GM18873 (cell line): Measurements from ENCODE around the gene DGUOK.
A peak's percentile ranks its signal among the peaks of the same experiment; 100 is the strongest.

Experiments used
- ATAC-seq: cut with Tn5 transposase; IDR thresholded peaks from one replicate; pipeline ENCODE4 v1.9.1; 2021; ENCODE audit warnings: mild to moderate bottlenecking, moderate library complexity, moderate number of reproducible peaks; ENCODE audit not compliant: unreplicated experiment, low FRiP score

The DGUOK gene

DNA sequence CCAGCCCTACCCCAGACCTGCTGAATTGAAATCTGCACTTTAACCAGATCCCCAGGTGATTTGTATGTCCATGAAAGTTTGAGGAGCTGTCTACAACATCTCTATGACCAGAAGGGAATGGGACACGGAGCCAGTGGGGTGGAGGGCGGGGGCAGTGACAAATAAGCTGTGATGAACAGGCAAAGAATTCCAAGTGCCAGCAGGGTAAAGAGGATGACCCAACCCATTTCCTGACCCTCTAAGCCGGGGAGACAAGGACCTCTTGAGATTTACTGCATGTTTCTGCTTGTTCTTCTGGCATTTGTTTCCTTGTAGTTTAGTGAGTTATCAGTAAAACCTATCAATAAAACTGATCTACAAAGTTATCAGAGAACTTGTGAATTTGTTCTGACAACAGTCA, 66.7 kb downstream of the DGUOK start:
- no peak for ATAC-seq

- ATAC-seq = no peak
Observed at GRCh38 chr2:73993778-73994177, 67.1 kb downstream of the DGUOK start.

DNA sequence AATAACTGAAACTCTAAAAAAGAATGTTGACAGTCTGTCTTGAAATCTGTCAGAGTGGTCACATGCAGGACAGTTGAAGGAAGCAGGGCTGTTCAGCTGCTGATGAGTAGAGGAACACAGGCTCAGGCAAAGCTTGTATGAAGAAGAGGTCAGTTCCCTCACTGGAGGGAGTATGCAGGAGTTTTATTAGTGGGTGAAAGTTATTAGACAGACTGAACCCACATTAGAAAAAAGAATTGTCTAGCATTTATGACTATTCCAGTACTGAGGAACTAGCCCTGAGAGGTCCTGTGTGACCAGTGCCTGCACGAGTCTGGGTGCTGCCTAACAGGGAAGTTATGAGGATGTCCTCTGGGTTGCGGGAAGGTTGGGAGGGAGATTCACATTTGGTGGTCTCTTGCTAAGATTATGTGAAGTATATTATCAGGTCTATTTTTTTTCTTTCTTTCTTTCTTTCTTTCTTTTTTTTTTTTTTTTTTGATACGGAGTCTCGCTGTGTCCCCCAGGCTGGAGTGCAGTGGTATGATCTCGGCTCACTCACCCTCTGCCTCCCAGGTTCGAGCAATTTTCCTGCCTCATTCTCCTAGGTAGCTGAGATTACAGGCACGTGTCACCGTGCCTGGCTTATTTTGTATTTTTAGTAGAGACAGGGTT, 67.6 kb downstream of the DGUOK start:
- ATAC-seq = no peak

DNA sequence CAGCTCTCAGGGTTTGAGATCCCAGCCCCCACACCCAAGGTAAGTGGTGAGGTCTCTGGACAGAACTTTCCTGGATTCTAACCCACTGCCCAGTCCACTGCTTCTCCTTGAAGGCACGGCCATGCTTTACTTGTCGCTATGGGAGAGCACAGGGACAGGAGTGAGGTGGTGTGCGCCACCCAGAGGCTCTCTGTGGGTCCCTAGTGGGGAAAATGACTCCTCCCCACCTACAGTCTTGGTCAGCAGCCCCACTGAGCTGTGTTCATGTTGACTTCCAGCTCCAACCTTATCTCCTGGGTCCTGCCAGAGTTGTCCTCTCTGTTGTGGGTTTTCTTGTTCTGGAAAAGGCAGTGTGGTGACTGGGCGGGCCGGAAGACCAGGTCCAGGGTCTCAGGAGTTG, 69.1 kb downstream of the DGUOK start:
- ATAC-seq = no peak

DNA sequence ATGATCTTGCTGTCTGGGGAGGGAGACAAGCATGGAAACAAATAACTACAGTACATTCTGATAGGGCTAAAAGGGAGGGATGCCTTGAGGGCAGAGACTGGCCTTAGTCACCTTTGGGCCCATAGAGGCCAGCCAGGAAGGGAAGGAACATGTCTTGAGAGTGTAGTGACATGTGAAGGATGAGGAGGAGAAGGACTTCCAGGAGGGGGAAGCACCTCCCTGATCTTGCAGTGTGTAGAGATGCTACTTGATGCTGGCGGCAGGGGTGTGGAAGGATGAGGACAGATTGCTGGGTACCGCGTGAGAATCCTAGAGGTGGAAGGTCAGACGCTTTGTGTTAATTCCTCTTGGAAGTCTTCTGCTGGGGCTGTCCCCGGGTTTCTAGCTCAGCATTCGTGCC, 71.1 kb downstream of the DGUOK start:
- ATAC-seq = no peak

- ATAC-seq = no peak
Observed at GRCh38 chr2:73998451-73998850, 71.8 kb downstream of the DGUOK start.

- no peak for ATAC-seq
Observed at GRCh38 chr2:73998933-73999332, 72.3 kb downstream of the DGUOK start.

DNA sequence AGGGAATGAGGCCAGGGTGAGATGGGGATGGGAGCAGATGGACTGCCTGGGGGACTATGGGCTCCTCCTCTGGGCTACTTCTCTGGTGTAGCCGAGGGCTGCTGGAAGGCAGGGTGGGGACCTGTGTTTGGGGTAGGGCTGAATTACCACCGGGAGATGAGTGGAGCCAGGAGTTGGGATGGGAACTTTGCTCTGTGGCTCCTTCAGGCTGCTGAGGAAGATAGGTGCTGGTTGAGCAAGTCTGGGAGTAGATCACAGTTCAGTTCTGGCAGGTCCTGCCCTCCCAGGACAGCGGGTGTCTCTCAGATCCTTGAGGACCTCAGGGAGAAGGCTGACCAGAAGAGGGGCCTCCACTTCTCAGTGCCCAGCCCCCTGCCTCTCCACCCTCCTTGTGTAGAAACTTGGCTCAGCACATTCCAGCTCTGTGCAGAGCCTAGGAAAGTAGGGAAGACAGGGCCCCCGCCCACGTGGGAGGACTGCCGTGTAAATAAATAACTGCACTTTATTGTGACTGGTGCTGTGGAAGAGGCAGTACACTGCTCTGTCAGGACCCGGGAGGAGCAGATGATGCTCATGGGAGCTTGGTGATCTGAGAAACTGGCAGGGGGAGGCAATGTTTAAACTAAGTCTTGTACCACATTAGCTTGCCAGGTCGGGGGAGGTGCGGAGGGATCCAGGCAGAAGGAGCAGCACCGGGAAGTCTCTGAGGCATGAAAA, 73.4 kb downstream of the DGUOK start:
- no peak for ATAC-seq

DNA sequence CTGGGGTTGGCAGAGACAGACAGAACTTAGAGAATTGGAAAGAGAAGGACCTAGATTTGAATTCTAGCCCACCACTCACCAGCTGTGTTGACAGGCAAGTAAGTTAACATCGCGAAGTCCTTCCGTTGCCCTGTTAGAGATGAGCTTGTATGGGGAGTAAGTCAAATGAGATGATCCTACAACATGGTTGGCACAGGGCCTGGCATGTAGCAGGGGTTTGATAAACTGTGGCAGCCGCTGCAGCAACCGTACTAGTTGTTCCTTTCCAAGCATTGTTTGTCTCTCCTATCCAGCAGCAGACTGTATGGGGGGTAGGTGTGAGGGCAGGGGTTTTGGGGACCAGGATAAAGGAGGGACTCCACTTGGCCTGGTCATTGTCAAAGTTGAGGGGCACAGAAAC, 74.0 kb downstream of the DGUOK start:
- ATAC-seq = no peak

DNA sequence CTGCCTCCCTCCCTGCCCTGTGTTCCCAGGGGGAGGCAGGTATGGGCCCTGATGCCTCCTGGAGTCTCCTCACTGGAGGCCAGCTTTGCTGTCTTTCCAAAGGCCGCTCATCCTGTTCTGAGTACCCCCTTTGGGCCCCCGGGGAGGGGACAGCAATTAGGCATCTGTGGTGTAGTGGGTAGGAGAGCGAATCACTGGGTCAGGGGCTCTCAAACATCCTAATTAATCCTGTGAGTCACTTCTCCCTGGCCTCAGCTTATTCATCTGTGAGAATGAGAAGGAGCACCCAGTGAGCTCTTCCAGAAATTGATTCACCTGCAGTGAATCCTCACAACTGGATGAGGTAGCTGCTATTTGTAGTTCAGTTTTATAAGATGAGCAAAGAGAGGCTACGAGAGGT, 74.4 kb downstream of the DGUOK start:
- ATAC-seq = no peak

- peak; percentile 31 for ATAC-seq
Observed at GRCh38 chr2:74001781-74002504, 75.3 kb downstream of the DGUOK start.

DNA sequence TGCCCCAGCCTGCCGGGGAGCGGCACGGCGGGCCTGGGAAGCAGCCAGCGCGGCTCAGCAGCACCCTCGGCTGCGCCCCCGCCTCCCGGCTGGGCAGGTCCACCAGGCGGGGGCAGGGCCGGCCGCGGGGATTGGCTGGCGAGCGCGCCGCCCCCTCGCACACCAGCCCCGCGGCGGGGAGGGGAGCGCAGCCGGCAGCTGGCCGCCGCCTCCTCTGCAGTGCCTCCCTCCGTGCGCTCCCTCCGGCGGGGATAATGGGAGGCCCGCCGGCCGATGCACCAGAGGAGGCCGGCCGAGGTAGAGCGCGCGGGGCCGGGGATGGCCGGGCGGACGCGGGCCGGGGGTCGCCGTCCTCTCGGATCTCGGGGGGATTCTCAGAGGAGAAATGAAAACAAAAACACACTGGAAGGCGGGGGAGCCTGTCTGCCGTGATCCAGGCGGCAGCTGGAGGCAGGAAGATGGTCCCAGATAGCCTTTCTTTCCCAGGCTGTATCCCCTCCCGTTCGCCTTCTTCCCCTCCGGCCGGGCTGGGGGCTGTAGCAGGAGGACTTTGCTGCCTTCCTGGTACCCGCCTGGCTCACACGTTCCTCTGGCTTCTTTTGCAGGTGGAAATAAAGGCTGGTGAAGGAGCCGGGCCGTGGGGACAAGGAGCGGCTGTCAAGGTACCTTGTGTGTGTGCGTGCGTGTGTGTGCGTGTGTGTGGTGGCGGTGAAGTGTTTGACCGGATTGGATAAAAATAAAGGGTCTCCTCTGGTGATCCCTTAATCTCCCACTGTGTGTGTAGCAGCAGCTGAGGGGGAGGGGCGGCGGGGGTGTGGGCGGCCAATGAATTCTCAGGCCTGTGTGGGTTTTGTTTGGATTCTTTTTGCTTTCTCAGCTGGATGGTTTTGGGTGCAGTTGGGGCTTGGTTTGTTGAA, 76.1 kb downstream of the DGUOK start:
- peak; percentile 69 for ATAC-seq

- no peak for ATAC-seq
Observed at GRCh38 chr2:74003494-74004211, 77.0 kb downstream of the DGUOK start.

- no peak for ATAC-seq
Observed at GRCh38 chr2:74004212-74005182, 77.8 kb downstream of the DGUOK start.

DNA sequence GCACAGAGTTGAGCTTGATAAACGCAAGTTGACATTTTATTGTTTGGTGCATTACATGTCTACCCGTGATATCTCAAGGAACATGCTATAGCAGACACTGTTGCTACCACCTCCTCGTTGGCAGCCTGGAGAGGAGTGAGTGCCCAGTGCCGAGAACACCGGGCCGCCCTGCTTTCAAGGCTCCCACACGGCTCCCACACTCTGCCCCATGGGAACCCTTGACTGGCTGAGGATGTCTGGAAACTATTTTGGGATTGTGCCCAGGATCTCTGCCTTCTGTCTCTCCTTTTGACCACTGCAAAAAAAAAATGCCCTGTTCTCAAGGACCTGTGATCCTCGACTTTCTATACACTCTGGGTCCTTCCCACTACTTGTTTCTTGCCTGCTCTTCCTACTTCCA, 79.1 kb downstream of the DGUOK start:
- no peak for ATAC-seq

GRCh38 chr2:74006459-74006858, 79.8 kb downstream of the DGUOK start:
- no peak for ATAC-seq

- ATAC-seq = no peak
Observed at GRCh38 chr2:74007121-74007520, 80.4 kb downstream of the DGUOK start.

- no peak for ATAC-seq
Observed at GRCh38 chr2:74007711-74008110, 81.0 kb downstream of the DGUOK start.
